ENCODE results near the gene SRGAP1. TPM values are rescaled to one million over a fixed set of nuclear protein-coding genes. Genes with fewer than 3 reads are reported as not detected.

SRGAP1 gene
- total and polyA plus RNA-seq, 8 donors, result 9.6 to 15.6 (median 11.7) TPM

DNA sequence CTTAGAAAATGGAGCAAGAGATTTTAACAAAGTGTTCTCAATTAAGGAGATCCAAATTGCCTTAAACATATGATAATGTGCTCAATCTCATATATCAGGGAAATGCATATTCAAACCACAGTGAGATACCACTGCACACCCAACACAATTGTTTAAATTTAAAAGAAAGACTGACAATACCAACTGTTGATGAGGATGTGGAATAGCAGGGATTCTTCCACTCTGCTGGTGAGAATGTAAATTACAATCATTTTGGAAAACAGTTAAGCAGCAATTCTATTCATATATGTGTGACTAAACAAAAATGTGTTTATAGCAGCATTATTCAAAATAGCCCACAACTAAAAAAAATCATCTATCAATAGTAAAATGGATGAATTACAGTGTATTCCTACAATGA, 233.4 kb downstream of the SRGAP1 start:
- Histone ChIP-seq H3K36me3 (no peaks in the 10 kb centered on the region), H3K27me3 (no peaks in the 10 kb centered on the region), H3K27ac (no peak overlapping the region), H3K4me1 (peaks cover 0 to 5% of the 10 kb centered on the region in 2 donors), H3K4me3 (no peak overlapping the region), H3K9me3 (no peaks in the 10 kb centered on the region)
- TF ChIP-seq, protein P1, sequence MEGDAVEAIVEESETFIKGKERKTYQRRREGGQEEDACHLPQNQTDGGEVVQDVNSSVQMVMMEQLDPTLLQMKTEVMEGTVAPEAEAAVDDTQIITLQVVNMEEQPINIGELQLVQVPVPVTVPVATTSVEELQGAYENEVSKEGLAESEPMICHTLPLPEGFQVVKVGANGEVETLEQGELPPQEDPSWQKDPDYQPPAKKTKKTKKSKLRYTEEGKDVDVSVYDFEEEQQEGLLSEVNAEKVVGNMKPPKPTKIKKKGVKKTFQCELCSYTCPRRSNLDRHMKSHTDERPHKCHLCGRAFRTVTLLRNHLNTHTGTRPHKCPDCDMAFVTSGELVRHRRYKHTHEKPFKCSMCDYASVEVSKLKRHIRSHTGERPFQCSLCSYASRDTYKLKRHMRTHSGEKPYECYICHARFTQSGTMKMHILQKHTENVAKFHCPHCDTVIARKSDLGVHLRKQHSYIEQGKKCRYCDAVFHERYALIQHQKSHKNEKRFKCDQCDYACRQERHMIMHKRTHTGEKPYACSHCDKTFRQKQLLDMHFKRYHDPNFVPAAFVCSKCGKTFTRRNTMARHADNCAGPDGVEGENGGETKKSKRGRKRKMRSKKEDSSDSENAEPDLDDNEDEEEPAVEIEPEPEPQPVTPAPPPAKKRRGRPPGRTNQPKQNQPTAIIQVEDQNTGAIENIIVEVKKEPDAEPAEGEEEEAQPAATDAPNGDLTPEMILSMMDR (IDR thresholded peaks at IDR 0.05), result no peak
- intact Hi-C loops (cut with DNase I), result no loop called here
- ATAC-seq (no peak), DNase-seq (no peak)

DNA sequence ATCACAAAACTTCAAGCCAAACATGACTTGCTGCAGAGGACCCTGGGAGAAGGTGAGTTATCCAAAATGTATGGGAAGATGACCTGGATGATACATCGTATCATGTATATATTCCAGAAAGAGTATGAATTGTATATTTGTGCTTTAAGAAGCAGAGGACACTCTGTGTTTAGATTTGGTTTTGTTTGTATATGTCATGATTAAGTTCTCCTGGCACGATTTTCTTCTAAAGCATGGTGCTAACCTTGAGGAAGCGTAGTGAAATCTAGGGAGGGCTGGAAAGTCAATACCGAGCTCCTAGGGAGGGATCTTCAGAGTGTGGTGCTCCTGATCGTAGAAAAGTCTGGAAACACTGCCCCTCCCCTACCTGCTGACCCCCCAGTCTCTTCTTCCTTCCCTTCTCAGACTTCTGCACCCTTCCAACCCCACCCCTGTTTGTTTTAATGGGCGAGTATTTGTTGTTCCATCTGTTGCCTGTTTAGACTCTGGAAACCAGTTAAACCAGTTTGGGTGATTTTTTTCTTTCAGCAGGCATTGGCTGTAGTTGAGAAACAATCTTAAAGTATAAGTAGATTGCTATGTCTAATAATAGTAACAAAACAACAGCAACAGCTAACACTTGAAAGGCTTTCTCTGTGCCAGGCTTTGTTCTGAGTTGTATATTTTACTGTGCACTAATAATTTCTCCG, 236.0 kb downstream of the SRGAP1 start:
- peak overlapping the region; percentile 38 to 49 for H3K27ac ChIP-seq
- no peaks in the 10 kb centered on the region for H3K9me3 ChIP-seq
- ATAC-seq (peak; percentile 77), DNase-seq (peak in 1 of 4 donors; percentile 50)
- no peaks in the 10 kb centered on the region for H3K36me3 ChIP-seq
- H3K4me3 ChIP-seq, result no peak overlapping the region
- intact Hi-C loops (cut with DNase I), result no loop called here
- no peaks in the 10 kb centered on the region for H3K27me3 ChIP-seq
- peaks cover 0 to 13% of the 10 kb centered on the region in 2 donors for H3K4me1 ChIP-seq
- TF ChIP-seq, protein P1 (IDR thresholded peaks at IDR 0.05), result no peak

DNA sequence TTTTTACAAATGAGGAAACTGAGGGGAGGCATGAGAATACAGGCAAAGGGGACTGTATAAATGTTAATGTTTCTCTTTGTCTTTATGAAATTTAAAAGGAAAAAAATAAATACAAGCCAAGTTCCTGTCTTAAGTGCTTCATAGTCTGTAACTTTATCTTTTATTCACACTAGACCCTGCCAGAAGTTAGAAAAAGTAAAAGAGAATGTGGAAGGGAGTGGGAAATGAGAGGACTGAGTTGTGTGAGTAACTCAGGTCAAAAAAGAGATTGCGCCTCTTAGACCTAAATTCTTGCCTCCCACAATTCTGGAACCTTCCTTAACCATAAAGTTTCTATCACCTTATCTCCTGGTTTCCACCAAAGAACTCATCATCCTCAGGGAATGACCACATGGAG, 236.5 kb downstream of the SRGAP1 start:
- H3K9me3 ChIP-seq, result no peaks in the 10 kb centered on the region
- ATAC-seq, result peak; percentile 18
- peaks cover 0 to 13% of the 10 kb centered on the region in 2 donors for H3K4me1 ChIP-seq
- intact Hi-C loops (cut with DNase I), result no loop called here
- H3K4me3 ChIP-seq, result no peak overlapping the region
- no peaks in the 10 kb centered on the region for H3K27me3 ChIP-seq
- H3K27ac ChIP-seq, result peak overlapping the region; percentile 38 to 49
- H3K36me3 ChIP-seq, result no peaks in the 10 kb centered on the region
- no peak for DNase-seq
- TF ChIP-seq, protein P1 (IDR thresholded peaks at IDR 0.05), result no peak

DNA sequence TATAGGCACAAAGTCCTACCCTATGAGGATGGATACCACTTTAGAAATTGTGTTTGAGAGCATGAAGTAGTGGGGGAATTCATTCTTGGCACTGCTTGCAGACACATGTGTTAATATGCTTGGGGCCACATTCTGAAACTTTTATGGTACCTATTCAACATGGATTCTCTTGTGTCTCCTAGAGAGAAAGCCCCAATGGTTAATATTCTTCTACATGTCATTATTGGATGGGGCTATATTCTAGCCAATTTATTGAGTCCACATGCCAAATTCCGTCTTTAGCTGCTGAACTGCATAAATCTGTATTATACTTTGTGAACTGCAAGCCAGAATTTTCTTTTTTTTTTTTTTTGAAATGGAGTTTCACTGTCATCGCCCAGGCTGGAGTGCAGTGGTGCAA, 237.6 kb downstream of the SRGAP1 start:
- H3K36me3 ChIP-seq, result no peaks in the 10 kb centered on the region
- H3K4me1 ChIP-seq, result peaks cover 0 to 13% of the 10 kb centered on the region in 2 donors
- DNase-seq, result no peak
- TF ChIP-seq, protein P1 (IDR thresholded peaks at IDR 0.05), result no peak
- no peak overlapping the region for H3K4me3 ChIP-seq
- H3K9me3 ChIP-seq, result no peaks in the 10 kb centered on the region
- no peaks in the 10 kb centered on the region for H3K27me3 ChIP-seq
- intact Hi-C loops (cut with DNase I), result no loop called here
- no peak overlapping the region for H3K27ac ChIP-seq
- no peak for ATAC-seq

DNA sequence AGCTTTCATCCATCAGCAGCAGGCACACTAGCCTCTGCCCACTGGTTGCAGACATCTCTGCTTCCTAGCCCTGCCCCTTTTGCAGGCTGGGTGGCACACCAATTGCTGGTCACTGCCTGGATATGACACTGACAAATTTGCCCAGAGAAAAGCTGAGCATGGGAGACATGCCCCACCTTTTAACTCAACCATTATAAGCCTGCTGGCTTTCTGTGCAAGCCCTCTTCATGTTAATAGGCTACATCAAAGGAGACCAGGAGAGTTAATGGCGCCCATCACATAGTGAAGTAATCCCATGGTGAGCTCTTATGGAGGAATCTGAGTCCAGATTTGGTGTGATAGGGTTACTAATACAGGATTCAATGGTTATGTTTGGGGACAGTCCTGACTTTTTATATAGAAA, 238.4 kb downstream of the SRGAP1 start:
- intact Hi-C loops (cut with DNase I), result no loop called here
- H3K9me3 ChIP-seq, result no peaks in the 10 kb centered on the region
- TF ChIP-seq, protein P1 (IDR thresholded peaks at IDR 0.05), result no peak
- ATAC-seq (peak; percentile 16), DNase-seq (no peak)
- peaks cover 0 to 19% of the 10 kb centered on the region in 2 donors for H3K4me1 ChIP-seq
- H3K27me3 ChIP-seq, result no peaks in the 10 kb centered on the region
- no peak overlapping the region for H3K4me3 ChIP-seq
- no peaks in the 10 kb centered on the region for H3K36me3 ChIP-seq
- peak overlapping the region; percentile 45 to 79 for H3K27ac ChIP-seq
